GM23338 (cell line): ENCODE measurements around the gene BNC2. TPM values are rescaled to one million over a fixed set of nuclear protein-coding genes. Genes with fewer than 3 reads are reported as not detected.

ENCODE experiments used
- ATAC-seq: fragments of 200-7000 bp; cut with Tn5 transposase; 3 replicates; pipeline ENCODE4 v1.9.1; 2020
- DNase-seq: peaks from one replicate; pipeline ENCODE4 v3.0.0-alpha.2; 2015; ENCODE audit warnings: low spot score
- H2AFZ ChIP-seq: fragments of 200-600 bp; sonication (generic); 2 replicates; pipeline ENCODE4 v1.8.0; 2016; ENCODE audit warnings: antibody characterized with exemption, mild to moderate bottlenecking, moderate library complexity
- H3F3A ChIP-seq: fragments of 200-600 bp; sonication (generic); replicated peaks from 2 replicates; pipeline ENCODE4 v1.8.0; 2017; ENCODE audit warnings: antibody characterized with exemption, mixed run types, low read depth
- H3K27ac ChIP-seq: fragments of 200-600 bp; sonication (generic); 2 replicates; pipeline ENCODE4 v1.6.1; 2016; ENCODE audit warnings: low read depth
- H3K27me3 ChIP-seq: fragments of 200-600 bp; sonication (generic); 2 replicates; pipeline ENCODE4 v1.8.0; 2016; ENCODE audit warnings: mild to moderate bottlenecking, mixed run types, moderate library complexity; ENCODE audit not compliant: insufficient read depth
- H3K36me3 ChIP-seq: fragments of 200-600 bp; sonication (generic); 2 replicates; pipeline ENCODE4 v1.8.0; 2016; ENCODE audit warnings: mild to moderate bottlenecking; ENCODE audit not compliant: insufficient read depth
- H3K4me1 ChIP-seq: fragments of 200-600 bp; sonication (generic); 2 replicates; pipeline ENCODE4 v1.8.0; 2016; ENCODE audit warnings: mild to moderate bottlenecking, moderate library complexity; ENCODE audit not compliant: insufficient read depth
- H3K4me2 ChIP-seq: fragments of 200-600 bp; sonication (generic); 2 replicates; pipeline ENCODE4 v1.7.1; 2017; ENCODE audit warnings: mixed run types
- H3K4me3 ChIP-seq: fragments of 200-600 bp; sonication (generic); 2 replicates; pipeline ENCODE4 v1.6.1; 2016; ENCODE audit warnings: mixed run types
- H3K79me2 ChIP-seq: fragments of 200-600 bp; sonication (generic); replicated peaks from 2 replicates; pipeline ENCODE4 v1.8.0; 2017; ENCODE audit warnings: mild to moderate bottlenecking; ENCODE audit not compliant: insufficient read depth
- H3K9me2 ChIP-seq: fragments of 200-600 bp; sonication (generic); 2 replicates; pipeline ENCODE4 v1.8.0; 2017; ENCODE audit not compliant: insufficient read depth
- H4K20me1 ChIP-seq: fragments of 200-600 bp; sonication (generic); replicated peaks from 2 replicates; pipeline ENCODE4 v1.8.0; 2017; ENCODE audit warnings: mild to moderate bottlenecking; ENCODE audit not compliant: insufficient read depth
- H3K27ac Mint-ChIP-seq: 2 replicates; pipeline ENCODE4 v1.8.0; 2020; ENCODE audit warnings: inconsistent platforms, mild to moderate bottlenecking, moderate library complexity, mixed read lengths
- H3K27me3 Mint-ChIP-seq: 3 replicates; pipeline ENCODE4 v1.8.0; 2022; ENCODE audit warnings: low read depth, mild to moderate bottlenecking, moderate library complexity, mixed read lengths, inconsistent platforms; ENCODE audit not compliant: insufficient read depth, poor library complexity
- H3K36me3 Mint-ChIP-seq: 3 replicates; pipeline ENCODE4 v1.8.0; 2021; ENCODE audit warnings: low read depth, mild to moderate bottlenecking, inconsistent platforms, moderate library complexity, mixed read lengths
- H3K4me1 Mint-ChIP-seq: 3 replicates; pipeline ENCODE4 v1.8.0; 2020; ENCODE audit warnings: mild to moderate bottlenecking, inconsistent platforms, mixed read lengths
- H3K4me3 Mint-ChIP-seq: 3 replicates; pipeline ENCODE4 v1.8.0; 2021; ENCODE audit warnings: moderate library complexity, mild to moderate bottlenecking, inconsistent platforms, mixed read lengths
- H3K9me3 Mint-ChIP-seq: 3 replicates; pipeline ENCODE4 v1.8.0; 2020; ENCODE audit warnings: moderate library complexity, mild to moderate bottlenecking, inconsistent platforms, mixed read lengths
- CREB1 ChIP-seq: fragments of 250-450 bp; sonication (Bioruptor Pico); IDR thresholded peaks from 2 replicates; pipeline ENCODE4 v1.5.0; 2020; ENCODE audit warnings: low read depth, mild to moderate bottlenecking, moderate library complexity
- CTCF ChIP-seq, 2 experiments: fragments of 200-600 bp in 1 of 2; sonication (generic) in 1 of 2; conservative IDR thresholded peaks; 2 replicates each; pipeline versions ENCODE4 v1.5.1 to v1.6.1; 2016 to 2017; ENCODE audit warnings: antibody characterized with exemption in 2 of 2, low read depth in 2 of 2, mild to moderate bottlenecking in 2 of 2, moderate library complexity in 1 of 2
- ETS1 ChIP-seq: IDR thresholded peaks from 2 replicates; pipeline ENCODE4 v1.6.1; 2016; ENCODE audit warnings: antibody characterized with exemption
- EZH2 ChIP-seq: fragments of 200-600 bp; sonication (generic); IDR thresholded peaks from one replicate; pipeline ENCODE4 v1.8.0; 2017; ENCODE audit warnings: antibody characterized with exemption, mild to moderate bottlenecking, low read depth; ENCODE audit not compliant: unreplicated experiment
- EZH2phosphoT487 ChIP-seq: fragments of 200-600 bp; sonication (generic); IDR thresholded peaks from one replicate; pipeline ENCODE4 v1.8.1; 2018; ENCODE audit warnings: antibody characterized with exemption; ENCODE audit not compliant: unreplicated experiment
- JUNB ChIP-seq: IDR thresholded peaks from one replicate; pipeline ENCODE4 v1.6.1; 2016; ENCODE audit warnings: antibody characterized with exemption; ENCODE audit not compliant: unreplicated experiment
- NANOG ChIP-seq: IDR thresholded peaks from 2 replicates; pipeline ENCODE4 v1.6.1; 2016; ENCODE audit warnings: antibody characterized with exemption, borderline replicate concordance
- POLR2AphosphoS5 ChIP-seq: IDR thresholded peaks from 2 replicates; pipeline ENCODE4 v1.6.1; 2016; ENCODE audit warnings: antibody characterized with exemption, low read depth
- REST ChIP-seq: IDR thresholded peaks from one replicate; pipeline ENCODE4 v1.6.1; 2018; ENCODE audit warnings: antibody characterized with exemption; ENCODE audit not compliant: unreplicated experiment
- STAT1 ChIP-seq: IDR thresholded peaks from one replicate; pipeline ENCODE4 v1.6.1; 2016; ENCODE audit warnings: antibody characterized with exemption; ENCODE audit not compliant: unreplicated experiment
- ZNF114 ChIP-seq: fragments of 250-450 bp; sonication (Bioruptor Pico); IDR thresholded peaks from 2 replicates; pipeline ENCODE4 v1.5.0; 2020; ENCODE audit warnings: mild to moderate bottlenecking, moderate library complexity
- ZNF331 ChIP-seq: fragments of 250-450 bp; sonication (Bioruptor Pico); IDR thresholded peaks from 2 replicates; pipeline ENCODE4 v1.5.0; 2020; ENCODE audit warnings: low read depth, mild to moderate bottlenecking, moderate library complexity
- polyA plus RNA-seq: library from polyadenylated mRNA; unstranded; fragments of >200 nt; fragmentation: Nextera tagmentation; extraction: Ambion mirVana; gene quantifications from 2 replicates; pipeline ENCODE4 v1.2.1, GENCODE V29; 2016
- total RNA-seq: library from RNA; depleted of rRNA; stranded (reverse); fragments of >200 nt; shearing (Covaris generic); gene quantifications from 2 replicates; pipeline ENCODE4 v1.2.3, GENCODE V29; 2014
- TF ChIP-seq, protein P1 (sequence below): fragments of 250-450 bp; sonication (Bioruptor Pico); IDR thresholded peaks from 2 replicates; pipeline ENCODE4 v1.5.0; 2020; ENCODE audit warnings: mild to moderate bottlenecking, moderate library complexity

BNC2 gene
- total and polyA plus RNA-seq, 2 experiments from 2014 or later, result 12.7 to 13.2 TPM

- peaks cover 31% of the 10 kb centered on the region for H3K4me1 Mint-ChIP-seq
Observed at GRCh38 chr9:16426716-16427115, 443.8 kb downstream of the BNC2 start.

More at GRCh38 chr9:16426716-16427115, 443.8 kb downstream of the BNC2 start:
- H3K9me2 ChIP-seq, result no peaks in the 10 kb centered on the region
- Mint-ChIP-seq H3K4me3 (no peak overlapping the region), H3K9me3 (no peaks in the 10 kb centered on the region), H3K36me3 (no peaks in the 10 kb centered on the region), H3K27ac (no peak overlapping the region), H3K27me3 (no peaks in the 10 kb centered on the region)
- H3K27ac ChIP-seq, result no peak overlapping the region
- no peaks in the 10 kb centered on the region for H3K79me2 ChIP-seq
- no peak overlapping the region for H2AFZ ChIP-seq
- H3K4me3 ChIP-seq, result no peak overlapping the region
- no peaks in the 10 kb centered on the region for H3F3A ChIP-seq
- DNase-seq (no peak), ATAC-seq (no peak)
- H3K4me2 ChIP-seq, result no peak overlapping the region
- H4K20me1 ChIP-seq, result no peaks in the 10 kb centered on the region
- H3K36me3 ChIP-seq, result no peaks in the 10 kb centered on the region
- TF ChIP-seq CTCF (conservative IDR thresholded peaks at IDR 0.05; ENCODE audit: low read depth in 2 of 2) (no peak), ZNF114 (CRISPR knock-in tag) (no peak), EZH2 (no peak), POLR2AphosphoS5 (no peak), ZNF331 (CRISPR knock-in tag) (no peak), JUNB (no peak), CREB1 (CRISPR knock-in tag) (no peak), ETS1 (no peak), STAT1 (no peak), EZH2phosphoT487 (no peak), REST (no peak), NANOG (no peak)
- TF ChIP-seq, protein P1, sequence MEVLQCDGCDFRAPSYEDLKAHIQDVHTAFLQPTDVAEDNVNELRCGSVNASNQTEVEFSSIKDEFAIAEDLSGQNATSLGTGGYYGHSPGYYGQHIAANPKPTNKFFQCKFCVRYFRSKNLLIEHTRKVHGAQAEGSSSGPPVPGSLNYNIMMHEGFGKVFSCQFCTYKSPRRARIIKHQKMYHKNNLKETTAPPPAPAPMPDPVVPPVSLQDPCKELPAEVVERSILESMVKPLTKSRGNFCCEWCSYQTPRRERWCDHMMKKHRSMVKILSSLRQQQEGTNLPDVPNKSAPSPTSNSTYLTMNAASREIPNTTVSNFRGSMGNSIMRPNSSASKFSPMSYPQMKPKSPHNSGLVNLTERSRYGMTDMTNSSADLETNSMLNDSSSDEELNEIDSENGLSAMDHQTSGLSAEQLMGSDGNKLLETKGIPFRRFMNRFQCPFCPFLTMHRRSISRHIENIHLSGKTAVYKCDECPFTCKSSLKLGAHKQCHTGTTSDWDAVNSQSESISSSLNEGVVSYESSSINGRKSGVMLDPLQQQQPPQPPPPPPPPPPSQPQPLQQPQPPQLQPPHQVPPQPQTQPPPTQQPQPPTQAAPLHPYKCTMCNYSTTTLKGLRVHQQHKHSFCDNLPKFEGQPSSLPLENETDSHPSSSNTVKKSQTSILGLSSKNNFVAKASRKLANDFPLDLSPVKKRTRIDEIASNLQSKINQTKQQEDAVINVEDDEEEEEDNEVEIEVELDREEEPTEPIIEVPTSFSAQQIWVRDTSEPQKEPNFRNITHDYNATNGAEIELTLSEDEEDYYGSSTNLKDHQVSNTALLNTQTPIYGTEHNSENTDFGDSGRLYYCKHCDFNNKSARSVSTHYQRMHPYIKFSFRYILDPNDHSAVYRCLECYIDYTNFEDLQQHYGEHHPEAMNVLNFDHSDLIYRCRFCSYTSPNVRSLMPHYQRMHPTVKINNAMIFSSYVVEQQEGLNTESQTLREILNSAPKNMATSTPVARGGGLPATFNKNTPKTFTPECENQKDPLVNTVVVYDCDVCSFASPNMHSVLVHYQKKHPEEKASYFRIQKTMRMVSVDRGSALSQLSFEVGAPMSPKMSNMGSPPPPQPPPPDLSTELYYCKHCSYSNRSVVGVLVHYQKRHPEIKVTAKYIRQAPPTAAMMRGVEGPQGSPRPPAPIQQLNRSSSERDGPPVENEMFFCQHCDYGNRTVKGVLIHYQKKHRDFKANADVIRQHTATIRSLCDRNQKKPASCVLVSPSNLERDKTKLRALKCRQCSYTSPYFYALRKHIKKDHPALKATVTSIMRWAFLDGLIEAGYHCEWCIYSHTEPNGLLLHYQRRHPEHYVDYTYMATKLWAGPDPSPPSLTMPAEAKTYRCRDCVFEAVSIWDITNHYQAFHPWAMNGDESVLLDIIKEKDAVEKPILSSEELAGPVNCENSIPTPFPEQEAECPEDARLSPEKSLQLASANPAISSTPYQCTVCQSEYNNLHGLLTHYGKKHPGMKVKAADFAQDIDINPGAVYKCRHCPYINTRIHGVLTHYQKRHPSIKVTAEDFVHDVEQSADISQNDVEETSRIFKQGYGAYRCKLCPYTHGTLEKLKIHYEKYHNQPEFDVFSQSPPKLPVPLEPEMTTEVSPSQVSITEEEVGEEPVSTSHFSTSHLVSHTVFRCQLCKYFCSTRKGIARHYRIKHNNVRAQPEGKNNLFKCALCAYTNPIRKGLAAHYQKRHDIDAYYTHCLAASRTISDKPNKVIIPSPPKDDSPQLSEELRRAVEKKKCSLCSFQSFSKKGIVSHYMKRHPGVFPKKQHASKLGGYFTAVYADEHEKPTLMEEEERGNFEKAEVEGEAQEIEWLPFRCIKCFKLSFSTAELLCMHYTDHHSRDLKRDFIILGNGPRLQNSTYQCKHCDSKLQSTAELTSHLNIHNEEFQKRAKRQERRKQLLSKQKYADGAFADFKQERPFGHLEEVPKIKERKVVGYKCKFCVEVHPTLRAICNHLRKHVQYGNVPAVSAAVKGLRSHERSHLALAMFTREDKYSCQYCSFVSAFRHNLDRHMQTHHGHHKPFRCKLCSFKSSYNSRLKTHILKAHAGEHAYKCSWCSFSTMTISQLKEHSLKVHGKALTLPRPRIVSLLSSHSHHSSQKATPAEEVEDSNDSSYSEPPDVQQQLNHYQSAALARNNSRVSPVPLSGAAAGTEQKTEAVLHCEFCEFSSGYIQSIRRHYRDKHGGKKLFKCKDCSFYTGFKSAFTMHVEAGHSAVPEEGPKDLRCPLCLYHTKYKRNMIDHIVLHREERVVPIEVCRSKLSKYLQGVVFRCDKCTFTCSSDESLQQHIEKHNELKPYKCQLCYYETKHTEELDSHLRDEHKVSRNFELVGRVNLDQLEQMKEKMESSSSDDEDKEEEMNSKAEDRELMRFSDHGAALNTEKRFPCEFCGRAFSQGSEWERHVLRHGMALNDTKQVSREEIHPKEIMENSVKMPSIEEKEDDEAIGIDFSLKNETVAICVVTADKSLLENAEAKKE (CRISPR knock-in tag), result no peak
- no peaks in the 10 kb centered on the region for H3K27me3 ChIP-seq
- peaks cover 25% of the 10 kb centered on the region for H3K4me1 ChIP-seq
